Head of caudate nucleus (tissue), 42 donors: ENCODE measurements around the gene MINK1.
"Not testable (repeated sequence)": the region's sequence is repeated elsewhere in the genome, so short reads cannot be mapped to it uniquely, and the experiment has no call there.

Experiments
- DNase-seq, 42 donors: peaks; one replicate each; pipeline versions ENCODE4 v3.0.0 to v3.0.0-alpha.2; 2020 to 2021; ENCODE audit warnings: mixed read lengths in 7 of 42
- intact Hi-C: fragments of 100-400 bp; cut with DNase I; formaldehyde crosslinking; loops from one replicate; pipeline ENCODE4 v1.15.0; 2022

MINK1 gene

DNA sequence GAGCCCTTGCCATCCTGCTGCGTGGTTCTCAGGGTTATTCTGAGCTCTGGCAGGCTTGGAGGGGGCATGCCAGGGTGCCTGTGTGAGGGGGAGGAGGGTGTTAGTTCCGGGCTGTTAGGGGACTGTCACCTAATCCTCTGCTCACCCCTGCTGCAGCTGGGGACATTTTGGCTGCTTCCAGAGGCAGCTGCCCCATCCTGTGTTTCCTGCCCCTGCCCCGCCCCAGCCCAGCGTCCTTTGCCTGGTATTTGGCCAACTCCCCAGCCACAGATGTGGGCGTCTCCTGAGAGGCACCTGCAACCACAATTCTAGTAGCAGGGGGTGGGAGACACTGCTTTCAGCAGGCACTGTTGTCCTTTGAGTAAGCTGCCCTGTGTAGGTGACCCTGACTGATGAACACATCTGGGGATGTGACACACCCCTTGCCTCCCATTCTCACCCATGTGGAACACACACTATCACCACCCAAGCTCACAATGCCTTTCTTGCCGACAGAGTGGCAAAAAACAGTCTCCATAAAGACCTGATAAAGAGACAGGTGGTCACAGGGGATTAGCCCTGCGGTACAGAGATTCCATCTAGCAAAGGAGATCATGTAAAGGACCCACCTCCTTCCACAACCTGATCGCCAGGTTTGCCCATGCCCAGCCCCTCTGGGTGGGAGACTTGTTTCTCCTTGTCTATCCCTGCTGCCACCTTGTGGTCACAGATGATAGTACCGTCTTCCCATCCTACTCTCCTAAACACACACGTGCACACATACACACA lies 70.1 kb downstream of the MINK1 start, which contains the start of gene CHRNE:
Gene CHRNE (minus strand): TSS at position 48 of the 768 bp plus-strand sequence. CDS start 35 bp downstream, at position 13.
- peak; percentile 29 to 95 (median 82) for DNase-seq
- intact Hi-C loops = loop anchor here (10.0 kb wide), 1 partner anchor 162 kb away; no protein-coding TSS in a partner anchor

- DNase-seq = not testable (repeated sequence)
- intact Hi-C loops = loop anchor here (10.0 kb wide), 1 partner anchor 158 kb away; no protein-coding TSS in a partner anchor
Observed at GRCh38 chr17:4906642-4907041, 73.5 kb downstream of the MINK1 start.

- intact Hi-C loops = loop anchor here (10.0 kb wide), 1 partner anchor 156 kb away; no protein-coding TSS in a partner anchor
- peak in 2 of 42 donors; percentile 28 to 48 for DNase-seq
Observed at GRCh38 chr17:4908301-4908700, 75.2 kb downstream of the MINK1 start.

GRCh38 chr17:4908711-4909496 lies 75.8 kb downstream of the MINK1 start:
- peak; percentile 67 to 93 (median 86) for DNase-seq
- intact Hi-C loops = loop anchor here (10.0 kb wide), 1 partner anchor 156 kb away; no protein-coding TSS in a partner anchor

DNA sequence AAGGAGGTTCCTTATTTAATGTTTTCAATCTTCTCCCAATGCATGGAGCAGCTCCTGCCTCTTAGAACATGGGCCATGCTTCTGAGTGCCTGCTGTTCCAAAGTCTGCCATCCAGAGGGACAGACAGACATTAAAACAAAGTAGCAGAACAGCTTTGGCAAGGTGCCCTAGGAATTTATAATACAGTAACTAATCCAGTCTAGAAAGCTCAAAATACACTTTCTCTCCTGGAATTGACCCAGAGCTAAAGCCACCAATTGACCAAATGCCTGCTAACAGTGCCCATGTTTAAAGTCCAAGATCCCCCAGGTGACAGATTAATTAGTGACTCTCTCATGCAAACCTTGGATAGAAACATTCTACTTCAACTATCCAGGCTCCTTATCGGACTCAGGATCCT lies 80.9 kb downstream of the MINK1 start:
- intact Hi-C loops = no loop called here
- DNase-seq = no peak

DNA sequence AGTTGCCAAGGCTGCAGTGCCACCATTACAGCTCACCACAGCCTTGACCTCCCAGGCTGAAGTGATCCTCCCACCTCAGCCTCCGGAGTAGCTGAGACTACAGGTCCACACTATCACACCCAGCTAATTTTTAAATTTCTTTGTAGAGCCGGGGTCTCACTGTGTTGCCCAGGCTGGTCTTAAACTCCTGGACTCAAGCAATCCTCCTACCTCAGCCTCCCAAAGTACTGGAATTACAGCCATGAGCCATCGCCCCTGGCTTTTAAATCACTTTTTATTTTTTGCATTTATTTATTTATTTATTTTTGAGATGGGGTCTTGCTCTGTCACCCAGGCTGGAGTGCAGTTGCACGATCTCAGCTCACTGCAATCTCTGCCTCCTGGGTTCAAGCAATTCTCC lies 81.4 kb downstream of the MINK1 start:
- DNase-seq, intact Hi-C loops: not testable (repeated sequence)

DNA sequence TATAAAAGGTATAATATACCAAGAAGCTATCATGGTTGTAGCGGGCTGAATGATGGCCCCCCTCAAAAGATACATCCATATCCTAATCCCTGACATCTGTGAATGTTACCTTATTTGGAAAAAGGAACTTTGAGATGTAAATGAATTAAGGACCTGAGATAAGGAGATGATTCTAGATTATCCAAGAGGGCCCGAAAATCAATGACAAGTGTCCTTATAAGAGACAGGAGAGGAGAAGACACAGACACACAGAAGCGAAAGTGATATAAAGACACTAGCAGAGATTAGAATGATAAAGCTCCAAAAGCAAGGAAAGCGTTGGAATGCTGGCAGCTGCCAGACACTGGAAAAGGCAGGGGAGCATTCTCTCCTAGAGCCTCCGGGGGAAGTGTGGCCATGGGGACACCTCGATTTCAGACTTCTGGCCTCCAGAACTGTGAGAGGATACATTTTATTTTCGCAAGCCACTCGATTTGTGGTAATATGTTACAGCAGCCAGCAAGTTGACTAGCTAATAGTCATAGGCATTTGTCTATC lies 86.4 kb downstream of the MINK1 start:
- intact Hi-C loops = no loop called here
- DNase-seq = no peak

DNA sequence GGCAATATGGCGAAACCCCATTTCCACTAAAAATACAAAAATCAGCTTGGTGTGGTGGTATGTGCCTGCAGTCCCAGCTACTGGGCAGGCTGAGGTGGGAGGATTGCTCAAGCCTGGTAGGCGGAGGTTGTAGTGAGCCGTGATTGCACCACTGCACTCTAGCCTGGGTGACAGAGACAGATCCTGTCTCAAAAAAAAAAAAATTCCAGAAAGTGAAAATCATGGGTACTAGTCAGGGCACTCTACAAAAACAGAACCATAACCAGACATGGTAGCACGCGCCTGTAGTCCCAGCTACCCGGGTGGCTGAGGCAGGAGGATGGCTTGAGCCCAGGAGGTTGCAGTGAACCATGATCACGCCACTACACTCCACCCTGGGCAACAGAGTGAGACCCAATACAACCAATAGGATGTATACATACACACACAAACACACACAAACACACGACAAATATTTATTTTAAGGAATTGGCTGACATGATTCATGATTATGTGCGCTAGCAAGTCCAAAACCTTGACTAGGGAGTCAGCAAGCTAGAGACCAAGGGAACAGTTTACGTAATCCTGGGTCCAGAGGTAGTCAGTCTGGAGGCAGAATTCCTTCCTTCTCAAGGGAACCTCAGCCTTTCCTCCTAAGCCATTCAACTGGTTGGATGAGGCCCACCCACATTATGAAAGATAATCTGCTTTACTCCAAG lies 87.4 kb downstream of the MINK1 start:
- intact Hi-C loops = no loop called here
- DNase-seq = no peak

- intact Hi-C loops = no loop called here
- DNase-seq = no peak
Observed at GRCh38 chr17:4921320-4921719, 88.2 kb downstream of the MINK1 start.

DNA sequence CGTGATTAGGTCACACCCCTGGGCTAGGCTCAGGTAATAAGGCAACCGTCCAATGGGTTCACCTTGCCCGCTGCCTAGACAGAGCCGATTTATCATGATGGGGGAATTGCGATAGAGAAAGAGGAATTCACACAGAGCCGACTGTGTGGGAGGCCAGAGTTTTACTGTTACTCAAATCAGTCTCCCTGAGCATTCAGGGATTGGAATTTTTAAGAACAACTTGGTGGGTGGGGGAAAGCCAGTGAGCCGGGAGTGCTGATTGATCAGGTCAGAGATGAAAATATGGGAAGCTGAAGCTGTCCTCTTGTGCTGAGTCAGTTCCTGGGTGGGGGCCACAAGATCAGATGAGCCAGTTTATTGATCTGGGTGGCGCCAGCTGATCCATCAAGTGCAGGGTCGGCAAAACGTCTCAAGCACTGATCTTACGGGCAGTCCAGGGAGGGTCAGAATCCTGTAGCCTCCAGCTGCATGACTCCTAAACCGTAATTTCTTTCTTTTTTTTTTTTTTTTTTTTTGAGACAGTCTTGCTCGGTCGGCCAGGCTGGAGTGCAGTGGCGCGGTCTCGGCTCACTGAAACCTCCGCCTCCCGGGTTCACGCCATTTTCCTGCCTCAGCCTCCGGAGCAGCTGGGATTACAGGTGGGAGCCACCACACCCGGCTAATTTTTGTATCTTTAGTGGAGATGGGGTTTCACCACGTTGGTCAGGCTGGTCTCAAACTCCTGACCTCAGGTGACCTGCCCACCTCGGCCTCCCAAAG lies 93.6 kb downstream of the MINK1 start:
- peak in 1 of 42 donors; percentile 35 for DNase-seq
- intact Hi-C loops = not testable (repeated sequence)

DNA sequence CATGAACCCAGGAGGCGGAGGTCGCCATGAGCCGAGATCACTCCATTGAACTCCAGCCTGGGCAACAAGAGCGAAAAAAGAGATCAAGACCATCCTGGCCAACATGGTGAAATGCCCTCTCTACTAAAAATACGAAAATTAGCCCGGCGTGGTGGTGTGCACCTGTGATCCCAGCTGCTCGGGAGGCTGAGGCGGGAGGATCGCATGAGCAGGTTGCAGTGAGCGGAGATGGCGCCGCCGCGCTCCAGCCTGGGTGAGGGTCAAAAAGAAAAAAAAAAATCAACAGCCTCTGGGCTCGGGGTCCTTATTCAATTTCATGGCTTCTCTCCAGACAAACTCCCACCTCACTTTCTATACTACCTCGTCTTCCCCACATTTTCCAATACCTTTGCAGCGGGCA lies 95.7 kb downstream of the MINK1 start:
- intact Hi-C loops = no loop called here
- no peak for DNase-seq

- intact Hi-C loops = no loop called here
- DNase-seq = no peak
Observed at GRCh38 chr17:4931963-4932362, 98.8 kb downstream of the MINK1 start, which contains the start of gene GP1BA. TSS of gene GP1BA (plus strand) at chr17:4932277. CDS start at chr17:4932605, 328 bp downstream.

DNA sequence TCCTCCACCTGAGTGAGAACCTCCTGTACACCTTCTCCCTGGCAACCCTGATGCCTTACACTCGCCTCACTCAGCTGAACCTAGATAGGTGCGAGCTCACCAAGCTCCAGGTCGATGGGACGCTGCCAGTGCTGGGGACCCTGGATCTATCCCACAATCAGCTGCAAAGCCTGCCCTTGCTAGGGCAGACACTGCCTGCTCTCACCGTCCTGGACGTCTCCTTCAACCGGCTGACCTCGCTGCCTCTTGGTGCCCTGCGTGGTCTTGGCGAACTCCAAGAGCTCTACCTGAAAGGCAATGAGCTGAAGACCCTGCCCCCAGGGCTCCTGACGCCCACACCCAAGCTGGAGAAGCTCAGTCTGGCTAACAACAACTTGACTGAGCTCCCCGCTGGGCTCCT lies 99.6 kb downstream of the MINK1 start:
- intact Hi-C loops = no loop called here
- DNase-seq = no peak

- DNase-seq = no peak
- intact Hi-C loops = no loop called here
Observed at GRCh38 chr17:4933646-4934045, 100.5 kb downstream of the MINK1 start.

DNA sequence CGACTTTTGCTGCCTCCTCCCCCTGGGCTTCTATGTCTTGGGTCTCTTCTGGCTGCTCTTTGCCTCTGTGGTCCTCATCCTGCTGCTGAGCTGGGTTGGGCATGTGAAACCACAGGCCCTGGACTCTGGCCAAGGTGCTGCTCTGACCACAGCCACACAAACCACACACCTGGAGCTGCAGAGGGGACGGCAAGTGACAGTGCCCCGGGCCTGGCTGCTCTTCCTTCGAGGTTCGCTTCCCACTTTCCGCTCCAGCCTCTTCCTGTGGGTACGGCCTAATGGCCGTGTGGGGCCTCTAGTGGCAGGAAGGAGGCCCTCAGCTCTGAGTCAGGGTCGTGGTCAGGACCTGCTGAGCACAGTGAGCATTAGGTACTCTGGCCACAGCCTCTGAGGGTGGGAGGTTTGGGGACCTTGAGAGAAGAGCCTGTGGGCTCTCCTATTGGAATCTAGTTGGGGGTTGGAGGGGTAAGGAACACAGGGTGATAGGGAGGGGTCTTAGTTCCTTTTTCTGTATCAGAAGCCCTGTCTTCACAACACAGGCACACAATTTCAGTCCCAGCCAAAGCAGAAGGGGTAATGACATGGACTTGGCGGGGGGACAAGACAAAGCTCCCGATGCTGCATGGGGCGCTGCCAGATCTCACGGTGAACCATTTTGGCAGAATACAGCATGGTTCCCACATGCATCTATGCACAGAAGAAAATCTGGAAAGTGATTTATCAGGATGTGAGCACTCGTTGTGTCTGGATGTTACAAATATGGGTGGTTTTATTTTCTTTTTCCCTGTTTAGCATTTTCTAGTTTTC lies 101.2 kb downstream of the MINK1 start:
- DNase-seq = peak in 5 of 42 donors; percentile 15 to 46 (median 21)
- intact Hi-C loops = no loop called here

DNA sequence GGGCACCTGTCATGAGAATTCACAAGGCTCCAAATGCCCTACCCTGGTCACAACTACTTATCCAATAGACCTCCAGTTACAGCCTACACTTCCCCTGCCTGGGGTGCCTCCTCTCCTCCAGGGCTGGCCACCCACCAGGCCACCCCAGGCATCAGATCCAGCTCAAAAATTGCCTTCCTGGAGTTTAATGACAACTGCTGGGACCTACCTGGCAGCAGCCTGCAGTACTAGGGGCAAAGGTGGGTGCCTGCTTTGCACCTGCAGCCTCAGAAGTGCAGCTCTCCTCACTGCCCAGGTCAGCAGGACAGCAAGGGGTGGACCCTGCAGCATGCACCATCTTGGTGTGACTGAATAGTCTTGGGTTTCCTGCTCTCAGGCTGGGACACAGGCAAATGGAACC lies 102.5 kb downstream of the MINK1 start:
- intact Hi-C loops = loop anchor here (5.0 kb wide), 1 partner anchor 142 kb away; the partner anchor contains the start of gene ZFP3
- DNase-seq = no peak

- intact Hi-C loops = loop anchor here (5.0 kb wide), 1 partner anchor 141 kb away; the partner anchor contains the start of gene ZFP3
- no peak for DNase-seq
Observed at GRCh38 chr17:4936436-4936835, 103.3 kb downstream of the MINK1 start.
